ENCODE results near the gene BCOR.
A peak's percentile ranks its signal among the peaks of the same experiment; 100 is the strongest.

Gene BCOR

DNA sequence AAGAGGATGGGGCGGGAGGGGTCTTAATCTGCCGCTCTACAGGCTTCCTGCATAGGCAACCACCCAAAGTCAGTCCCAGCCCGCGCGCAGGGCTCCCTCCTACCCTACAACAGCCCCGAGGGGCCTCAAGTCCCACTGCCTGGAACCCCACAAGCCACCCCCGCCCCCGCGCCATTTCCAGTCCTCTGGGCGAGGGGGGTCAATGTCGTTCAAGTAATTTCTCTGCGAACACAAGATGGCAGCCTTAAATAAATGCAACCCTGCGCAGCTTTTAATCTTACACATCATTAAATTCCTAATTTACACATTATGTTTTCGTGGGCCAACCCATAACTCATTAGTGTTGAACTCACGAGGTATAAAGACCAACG lies 92.9 kb downstream of the BCOR start:
- no peak overlapping the region for H2AFZ ChIP-seq (ENCODE audit: low read depth, low read length)
- H4K20me1 ChIP-seq (ENCODE audit: insufficient read depth, low read length): no peaks in the 10 kb centered on the region
- no peaks in the 10 kb centered on the region for H3K36me3 ChIP-seq (ENCODE audit: insufficient read depth, low read length)
- 0 out of 2 replicates have a peak, but pooled peaks cover 2% of the 10 kb centered on the region for H3K4me1 ChIP-seq (ENCODE audit: insufficient read depth, low read length)
- TF ChIP-seq EZH2 (IDR thresholded peaks at IDR 0.05; ENCODE audit: borderline replicate concordance, low read depth, low read length, severe bottlenecking): no peak
- TF ChIP-seq, protein P1, sequence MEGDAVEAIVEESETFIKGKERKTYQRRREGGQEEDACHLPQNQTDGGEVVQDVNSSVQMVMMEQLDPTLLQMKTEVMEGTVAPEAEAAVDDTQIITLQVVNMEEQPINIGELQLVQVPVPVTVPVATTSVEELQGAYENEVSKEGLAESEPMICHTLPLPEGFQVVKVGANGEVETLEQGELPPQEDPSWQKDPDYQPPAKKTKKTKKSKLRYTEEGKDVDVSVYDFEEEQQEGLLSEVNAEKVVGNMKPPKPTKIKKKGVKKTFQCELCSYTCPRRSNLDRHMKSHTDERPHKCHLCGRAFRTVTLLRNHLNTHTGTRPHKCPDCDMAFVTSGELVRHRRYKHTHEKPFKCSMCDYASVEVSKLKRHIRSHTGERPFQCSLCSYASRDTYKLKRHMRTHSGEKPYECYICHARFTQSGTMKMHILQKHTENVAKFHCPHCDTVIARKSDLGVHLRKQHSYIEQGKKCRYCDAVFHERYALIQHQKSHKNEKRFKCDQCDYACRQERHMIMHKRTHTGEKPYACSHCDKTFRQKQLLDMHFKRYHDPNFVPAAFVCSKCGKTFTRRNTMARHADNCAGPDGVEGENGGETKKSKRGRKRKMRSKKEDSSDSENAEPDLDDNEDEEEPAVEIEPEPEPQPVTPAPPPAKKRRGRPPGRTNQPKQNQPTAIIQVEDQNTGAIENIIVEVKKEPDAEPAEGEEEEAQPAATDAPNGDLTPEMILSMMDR (IDR thresholded peaks at IDR 0.05; ENCODE audit: borderline replicate concordance, extremely low read depth, low read length, poor library complexity, severe bottlenecking): no peak
- no peak overlapping the region for H3K4me3 ChIP-seq (ENCODE audit: low read depth in 1 of 2, low read length in 2 of 2)
- no peak overlapping the region for H3K9ac ChIP-seq (ENCODE audit: low read depth, low read length)
- H3K27ac ChIP-seq (ENCODE audit: low read length): no peak overlapping the region
- ATAC-seq (ENCODE audit: insufficient read depth, low read depth): no peak
- no peaks in the 10 kb centered on the region for H3K79me2 ChIP-seq (ENCODE audit: insufficient read depth, low read length)
- H3K4me2 ChIP-seq (ENCODE audit: insufficient read depth, low read length): no peak overlapping the region
- H3K27me3 ChIP-seq (ENCODE audit: insufficient read depth, low read length, poor library complexity): no peaks in the 10 kb centered on the region
- H3K9me3 ChIP-seq (ENCODE audit: insufficient read depth, low read length, severe bottlenecking): no peaks in the 10 kb centered on the region
- no peak for DNase-seq

DNA sequence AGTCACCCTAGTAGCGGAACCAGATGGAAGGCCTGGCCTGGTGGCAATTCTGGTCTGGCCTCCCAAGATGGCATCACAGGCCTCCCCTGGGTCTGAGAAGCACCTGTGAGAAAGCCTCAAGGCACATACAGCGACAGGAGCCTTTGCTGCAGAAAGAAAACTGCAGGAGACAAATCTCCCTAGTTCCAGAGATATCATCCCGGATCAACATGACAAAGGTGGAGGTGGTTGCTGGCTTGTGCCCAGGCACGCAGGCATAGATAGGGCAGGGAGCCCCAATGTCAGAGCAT lies 93.6 kb downstream of the BCOR start:
- Histone ChIP-seq H3K27ac (ENCODE audit: low read length) (no peak overlapping the region), H3K79me2 (ENCODE audit: insufficient read depth, low read length) (no peaks in the 10 kb centered on the region), H3K4me3 (ENCODE audit: low read depth in 1 of 2, low read length in 2 of 2) (no peak overlapping the region), H3K4me1 (ENCODE audit: insufficient read depth, low read length) (0 out of 2 replicates have a peak, but pooled peaks cover 2% of the 10 kb centered on the region), H3K36me3 (ENCODE audit: insufficient read depth, low read length) (no peaks in the 10 kb centered on the region), H2AFZ (ENCODE audit: low read depth, low read length) (no peak overlapping the region), H3K27me3 (ENCODE audit: insufficient read depth, low read length, poor library complexity) (no peaks in the 10 kb centered on the region), H4K20me1 (ENCODE audit: insufficient read depth, low read length) (no peaks in the 10 kb centered on the region), H3K9me3 (ENCODE audit: insufficient read depth, low read length, severe bottlenecking) (no peaks in the 10 kb centered on the region), H3K9ac (ENCODE audit: low read depth, low read length) (no peak overlapping the region), H3K4me2 (ENCODE audit: insufficient read depth, low read length) (no peak overlapping the region)
- DNase-seq (no peak), ATAC-seq (ENCODE audit: insufficient read depth, low read depth) (no peak)
- TF ChIP-seq EZH2 (IDR thresholded peaks at IDR 0.05; ENCODE audit: borderline replicate concordance, low read depth, low read length, severe bottlenecking): no peak
- TF ChIP-seq, protein P1 (IDR thresholded peaks at IDR 0.05; ENCODE audit: borderline replicate concordance, extremely low read depth, low read length, poor library complexity, severe bottlenecking): no peak

DNA sequence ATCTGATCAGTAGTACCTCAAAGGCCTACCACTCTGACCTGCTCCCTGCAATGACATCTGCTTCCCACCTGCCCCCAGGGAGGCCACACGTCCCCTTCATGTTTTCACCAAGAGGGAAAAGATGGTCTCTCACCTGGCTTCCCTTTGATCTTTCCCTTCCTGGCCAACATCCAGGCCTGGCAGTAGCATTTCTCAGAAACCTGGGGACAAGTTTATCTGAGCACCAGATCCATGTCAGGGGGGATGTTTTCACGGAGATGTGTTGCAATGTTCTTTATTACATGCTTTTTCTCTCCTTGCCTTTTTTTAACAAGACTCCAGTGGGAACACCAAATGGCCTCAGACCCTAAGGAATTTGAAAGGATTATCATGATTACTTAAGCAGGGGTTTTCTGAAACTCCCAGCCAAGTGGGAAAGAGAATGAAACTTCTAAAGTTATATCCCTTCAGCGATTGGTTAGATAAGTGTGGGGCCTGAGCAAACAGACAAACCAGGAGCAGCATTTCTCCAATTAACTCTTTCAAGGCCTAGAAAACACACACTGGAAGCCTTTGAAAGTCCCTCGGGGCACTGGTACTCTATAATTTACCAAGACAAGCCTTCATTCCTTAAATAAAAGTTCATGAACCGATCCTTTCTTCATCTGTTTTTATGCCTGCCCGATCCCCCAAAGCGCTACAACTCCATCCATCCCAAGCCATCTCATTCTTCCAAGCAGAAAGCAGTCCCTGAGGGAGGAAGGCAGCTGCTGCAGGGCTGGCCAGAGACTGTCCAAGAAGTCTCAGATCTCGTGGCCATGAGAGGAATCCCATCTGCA lies 94.1 kb downstream of the BCOR start:
- no peaks in the 10 kb centered on the region for H3K27me3 ChIP-seq (ENCODE audit: insufficient read depth, low read length, poor library complexity)
- no peaks in the 10 kb centered on the region for H4K20me1 ChIP-seq (ENCODE audit: insufficient read depth, low read length)
- DNase-seq: peak; percentile 11
- no peaks in the 10 kb centered on the region for H3K36me3 ChIP-seq (ENCODE audit: insufficient read depth, low read length)
- no peak overlapping the region for H3K4me3 ChIP-seq (ENCODE audit: low read depth in 1 of 2, low read length in 2 of 2)
- H3K4me2 ChIP-seq (ENCODE audit: insufficient read depth, low read length): no peak overlapping the region
- TF ChIP-seq EZH2 (IDR thresholded peaks at IDR 0.05; ENCODE audit: borderline replicate concordance, low read depth, low read length, severe bottlenecking): no peak
- TF ChIP-seq, protein P1 (IDR thresholded peaks at IDR 0.05; ENCODE audit: borderline replicate concordance, extremely low read depth, low read length, poor library complexity, severe bottlenecking): no peak
- H2AFZ ChIP-seq (ENCODE audit: low read depth, low read length): no peak overlapping the region
- 0 out of 2 replicates have a peak, but pooled peaks cover 2% of the 10 kb centered on the region for H3K4me1 ChIP-seq (ENCODE audit: insufficient read depth, low read length)
- no peaks in the 10 kb centered on the region for H3K79me2 ChIP-seq (ENCODE audit: insufficient read depth, low read length)
- H3K9me3 ChIP-seq (ENCODE audit: insufficient read depth, low read length, severe bottlenecking): no peaks in the 10 kb centered on the region
- H3K9ac ChIP-seq (ENCODE audit: low read depth, low read length): no peak overlapping the region
- no peak overlapping the region for H3K27ac ChIP-seq (ENCODE audit: low read length)
- peak; percentile 40; the same call in 1 of the 3 replicates for ATAC-seq (ENCODE audit: insufficient read depth, low read depth)

All from DND-41 (cell line).